ENCODE measurements around the gene RNF113B.

Gene RNF113B

GRCh38 chr13:98176777-98177608 lies at the start of gene RNF113B:
Gene RNF113B (minus strand): TSS chr13:98177269. CDS start chr13:98177236, 33 bp downstream.
- DNase-seq (ENCODE audit: low read depth in 2 of 2): no peak

- DNase-seq (ENCODE audit: low read depth in 2 of 2): no peak
Observed at GRCh38 chr13:98226496-98226895, 49.4 kb upstream of the RNF113B start.

- DNase-seq (ENCODE audit: low read depth in 2 of 2): no peak
Observed at GRCh38 chr13:98225036-98225940, 48.2 kb upstream of the RNF113B start.

- no peak for DNase-seq (ENCODE audit: low read depth in 2 of 2)
Observed at GRCh38 chr13:98224557-98224956, 47.5 kb upstream of the RNF113B start.

- no peak for DNase-seq (ENCODE audit: low read depth in 2 of 2)
Observed at GRCh38 chr13:98223741-98224140, 46.7 kb upstream of the RNF113B start.

GRCh38 chr13:98222816-98223215 lies 45.7 kb upstream of the RNF113B start:
- DNase-seq (ENCODE audit: low read depth in 2 of 2): no peak

- DNase-seq (ENCODE audit: low read depth in 2 of 2): no peak
Observed at GRCh38 chr13:98222081-98222554, 45.0 kb upstream of the RNF113B start.

- DNase-seq (ENCODE audit: low read depth in 2 of 2): no peak
Observed at GRCh38 chr13:98221234-98221633, 44.2 kb upstream of the RNF113B start.

GRCh38 chr13:98220271-98220791 lies 43.3 kb upstream of the RNF113B start:
- no peak for DNase-seq (ENCODE audit: low read depth in 2 of 2)

GRCh38 chr13:98219685-98220084 lies 42.6 kb upstream of the RNF113B start:
- no peak for DNase-seq (ENCODE audit: low read depth in 2 of 2)

- no peak for DNase-seq (ENCODE audit: low read depth in 2 of 2)
Observed at GRCh38 chr13:98217597-98217996, 40.5 kb upstream of the RNF113B start.

- DNase-seq (ENCODE audit: low read depth in 2 of 2): no peak
Observed at GRCh38 chr13:98216711-98217285, 39.7 kb upstream of the RNF113B start.

GRCh38 chr13:98216135-98216565 lies 39.1 kb upstream of the RNF113B start:
- no peak for DNase-seq (ENCODE audit: low read depth in 2 of 2)

- DNase-seq (ENCODE audit: low read depth in 2 of 2): no peak
Observed at GRCh38 chr13:98215508-98215907, 38.4 kb upstream of the RNF113B start.

- no peak for DNase-seq (ENCODE audit: low read depth in 2 of 2)
Observed at GRCh38 chr13:98214707-98215106, 37.6 kb upstream of the RNF113B start.

- no peak for DNase-seq (ENCODE audit: low read depth in 2 of 2)
Observed at GRCh38 chr13:98214008-98214643, 37.1 kb upstream of the RNF113B start.

GRCh38 chr13:98213354-98213753 lies 36.3 kb upstream of the RNF113B start:
- no peak for DNase-seq (ENCODE audit: low read depth in 2 of 2)

- no peak for DNase-seq (ENCODE audit: low read depth in 2 of 2)
Observed at GRCh38 chr13:98212763-98213162, 35.7 kb upstream of the RNF113B start.

GRCh38 chr13:98208606-98209005 lies 31.5 kb upstream of the RNF113B start:
- no peak for DNase-seq (ENCODE audit: low read depth in 2 of 2)

GRCh38 chr13:98207416-98207815 lies 30.3 kb upstream of the RNF113B start:
- no peak for DNase-seq (ENCODE audit: low read depth in 2 of 2)

GRCh38 chr13:98206946-98207345 lies 29.9 kb upstream of the RNF113B start:
- no peak for DNase-seq (ENCODE audit: low read depth in 2 of 2)

Data from stimulated activated CD4-positive, alpha-beta T cell treated with anti-CD3 and anti-CD28 coated beads, Interleukin-15, amount 100 ng/mL, for 48 hours (primary cell).